Spleen (tissue), 11 donors: Measurements from ENCODE around the gene SLC25A1. TPM values are rescaled to one million over a fixed set of nuclear protein-coding genes. Genes with fewer than 3 reads are reported as not detected.
"Not testable (repeated sequence)": the region's sequence is repeated elsewhere in the genome, so short reads cannot be mapped to it uniquely, and the experiment has no call there.

Experiments
- DNase-seq: peaks from one replicate; pipeline ENCODE4 v3.0.0-alpha.2; 2020
- H3K27ac ChIP-seq, 8 donors: fragments of 200-600 bp; sonication (generic) in 7 of 8; 1 replicate in 4 of 8; 2 replicates in 4 of 8; pipeline versions ENCODE4 v1.5.0 to v1.8.0; 2016 to 2021; ENCODE audit warnings: inconsistent platforms in 4 of 8, mild to moderate bottlenecking in 4 of 8, moderate library complexity in 1 of 8
- H3K27me3 ChIP-seq, 7 donors: fragments of 200-600 bp; sonication (generic) in 6 of 7; replicated peaks in 1 of 7; 1 replicate in 4 of 7; 2 replicates in 3 of 7; pipeline versions ENCODE4 v1.5.0 to v1.8.0; 2016 to 2021; ENCODE audit warnings: inconsistent platforms in 3 of 7, mild to moderate bottlenecking in 1 of 7
- H3K36me3 ChIP-seq, 6 donors: fragments of 200-600 bp; sonication (generic) in 5 of 6; 1 replicate in 4 of 6; 2 replicates in 2 of 6; pipeline versions ENCODE4 v1.5.0 to v1.8.0; 2016 to 2021; ENCODE audit warnings: inconsistent platforms in 2 of 6
- H3K4me1 ChIP-seq, 6 donors: fragments of 200-600 bp; sonication (generic) in 5 of 6; 1 replicate in 3 of 6; 2 replicates in 3 of 6; pipeline versions ENCODE4 v1.5.0 to v1.8.0; 2016 to 2021; ENCODE audit warnings: inconsistent platforms in 3 of 6
- H3K4me3 ChIP-seq, 8 donors: fragments of 200-600 bp; sonication (generic) in 7 of 8; 1 replicate in 4 of 8; 2 replicates in 4 of 8; pipeline versions ENCODE4 v1.5.0 to v1.8.0; 2016 to 2021; ENCODE audit warnings: inconsistent platforms in 4 of 8, mild to moderate bottlenecking in 4 of 8, moderate library complexity in 2 of 8
- H3K9me3 ChIP-seq, 8 donors: fragments of 200-600 bp; sonication (generic) in 7 of 8; 1 replicate in 4 of 8; 2 replicates in 4 of 8; pipeline versions ENCODE4 v1.5.0 to v1.8.0; 2016 to 2021; ENCODE audit warnings: inconsistent platforms in 4 of 8
- CTCF ChIP-seq, 11 experiments: fragments of 200-600 bp in 7 of 11; fragments of 450-650 bp in 4 of 11; sonication (generic) in 4 of 11; IDR thresholded peaks in 8 of 11; conservative IDR thresholded peaks in 3 of 11; 1 replicate in 7 of 11; 2 replicates in 4 of 11; pipeline versions ENCODE4 v1.4.0 to v1.8.0; 2016 to 2021; ENCODE audit warnings: antibody characterized with exemption in 11 of 11, inconsistent platforms in 4 of 11, mild to moderate bottlenecking in 1 of 11
- POLR2A ChIP-seq, 3 donors: fragments of 450-650 bp; IDR thresholded peaks; one replicate each; pipeline ENCODE4 v1.5.1; 2017; ENCODE audit warnings: antibody characterized with exemption in 3 of 3, mild to moderate bottlenecking in 1 of 3
- POLR2AphosphoS5 ChIP-seq, 3 donors: sonication (generic); formaldehyde crosslinking; IDR thresholded peaks; one replicate each; pipeline ENCODE4 v1.5.1; 2017; ENCODE audit warnings: antibody characterized with exemption in 3 of 3
- WGBS, 5 donors: extraction: QIAGEN DNeasy Blood & Tissue Kit in 3 of 5; methylation state at CpG; one replicate each; pipeline versions ENCODE4 v1.1.5 to v1.1.7; 2013 to 2018; 5-methylcytosine and 5-hydroxymethylcytosine counted together
- intact Hi-C: fragments of 100-400 bp; cut with DNase I; formaldehyde crosslinking; loops from one replicate; pipeline ENCODE4 v1.15.0; 2023; ENCODE audit warnings: low total_unique reads
- polyA plus RNA-seq, 3 donors: library from polyadenylated mRNA; stranded (reverse); fragments of 200-250 nt; gene quantifications; one replicate each; pipeline ENCODE4 v1.2.1, GENCODE V29; 2013
- total RNA-seq, 7 donors: library from RNA; depleted of rRNA in 3 of 7; stranded (reverse); fragments of >200 nt in 3 of 7; fragmentation: NEBNext Ultra II Directional in 4 of 7; extraction: Animal tissue kit (Norgen Biotek cat#: 25700) in 4 of 7; gene quantifications; one replicate each; pipeline versions ENCODE4 v1.1.0 to v1.2.1, GENCODE V29; 2016 to 2021
- donor health status: healthy with polysubstance abuse.
- donor health status: DM: no; HTN: no; CAD: no; lungs with moderate emphysema.
- donor health status: DM: no; HTN: no; CAD: no.
- donor health status: Bipolar disorder and iron deficiency.
- donor health status: healthy.
- donor health status: DM: no; HTN: no; CAD: no.
- donor health status: DM: yes; HTN: yes; CAD: no.

The SLC25A1 gene
- total and polyA plus RNA-seq, 10 donors: 23.5 to 59.7 (median 35.9) TPM

- TF ChIP-seq CTCF (IDR thresholded peaks at IDR 0.05 in 8 of 11, conservative IDR thresholded peaks at IDR 0.05 in 3 of 11) (no peak), POLR2A (IDR thresholded peaks at IDR 0.05) (no peak)
- intact Hi-C loops: loop anchor here (10.0 kb wide), 1 partner anchor 62 kb away; no protein-coding TSS in a partner anchor
- Histone ChIP-seq H3K4me3 (no peak overlapping the region), H3K27me3 (peaks cover 0 to 81% (median 28%) of the 10 kb centered on the region in 7 donors), H3K27ac (no peak overlapping the region), H3K36me3 (no peaks in the 10 kb centered on the region), H3K4me1 (peaks cover 5 to 33% (median 29%) of the 10 kb centered on the region in 6 donors), H3K9me3 (peaks cover 0 to 12% (median 5%) of the 10 kb centered on the region in 8 donors)
- DNase-seq: peak; percentile 53
- WGBS, 5 donors: 76 to 86% (median 77%) methylated on average over 11 to 13 of the region's 13 CpGs
These were observed 11.2 kb downstream of the SLC25A1 start for GRCh38 chr22:19167106-19167869.

- 77 to 88% (median 84%) methylated on average over 8 of the region's 8 CpGs for WGBS, 5 donors
- TF ChIP-seq CTCF (IDR thresholded peaks at IDR 0.05 in 8 of 11, conservative IDR thresholded peaks at IDR 0.05 in 3 of 11) (no peak), POLR2A (IDR thresholded peaks at IDR 0.05) (no peak), POLR2AphosphoS5 (IDR thresholded peaks at IDR 0.05) (no peak)
- no peak overlapping the region for H3K4me3 ChIP-seq
- intact Hi-C loops: loop anchor here (10.0 kb wide), 1 partner anchor 62 kb away; no protein-coding TSS in a partner anchor
- peaks cover 0 to 12% (median 5%) of the 10 kb centered on the region in 8 donors for H3K9me3 ChIP-seq
- no peak for DNase-seq
- peaks cover 0 to 25% (median 22%) of the 10 kb centered on the region in 6 donors for H3K4me1 ChIP-seq
- H3K27me3 ChIP-seq: peaks cover 0 to 81% (median 28%) of the 10 kb centered on the region in 7 donors
- no peaks in the 10 kb centered on the region for H3K36me3 ChIP-seq
- no peak overlapping the region for H3K27ac ChIP-seq
These were observed 12.1 kb downstream of the SLC25A1 start for GRCh38 chr22:19166421-19166820.

- 93 to 99% (median 95%) methylated on average over 6 of the region's 6 CpGs for WGBS, 5 donors
- Histone ChIP-seq H3K9me3 (peaks cover 0 to 12% (median 5%) of the 10 kb centered on the region in 8 donors), H3K36me3 (no peaks in the 10 kb centered on the region), H3K27me3 (peaks cover 0 to 65% (median 24%) of the 10 kb centered on the region in 7 donors), H3K4me1 (peaks cover 0 to 7% (median 4%) of the 10 kb centered on the region in 6 donors), H3K4me3 (no peak overlapping the region), H3K27ac (no peak overlapping the region)
- intact Hi-C loops: loop anchor here (10.0 kb wide), 1 partner anchor 60 kb away; no protein-coding TSS in a partner anchor
- no peak for TF ChIP-seq POLR2A (IDR thresholded peaks at IDR 0.05)
- no peak for TF ChIP-seq CTCF (IDR thresholded peaks at IDR 0.05 in 8 of 11, conservative IDR thresholded peaks at IDR 0.05 in 3 of 11)
- TF ChIP-seq POLR2AphosphoS5 (IDR thresholded peaks at IDR 0.05): no peak
- no peak for DNase-seq
These were observed 14.1 kb downstream of the SLC25A1 start for GRCh38 chr22:19164425-19164824.

GRCh38 chr22:19158649-19159048 lies 19.9 kb downstream of the SLC25A1 start:
- H3K36me3 ChIP-seq, H3K4me1 ChIP-seq, intact Hi-C loops, H3K4me3 ChIP-seq, H3K9me3 ChIP-seq, DNase-seq, H3K27ac ChIP-seq: not testable (repeated sequence)
- 78 to 90% (median 81%) methylated on average over 11 of the region's 11 CpGs for WGBS, 5 donors
- peaks cover 0 to 37% (median 0%) of the 10 kb centered on the region in 7 donors for H3K27me3 ChIP-seq

GRCh38 chr22:19156109-19156508 lies 22.4 kb downstream of the SLC25A1 start:
- H3K9me3 ChIP-seq: peaks cover 0 to 14% (median 0%) of the 10 kb centered on the region in 8 donors
- H3K4me3 ChIP-seq, H3K27ac ChIP-seq, intact Hi-C loops, H3K4me1 ChIP-seq, DNase-seq, H3K36me3 ChIP-seq: not testable (repeated sequence)
- H3K27me3 ChIP-seq: peaks cover 2 to 55% (median 18%) of the 10 kb centered on the region in 7 donors
- WGBS, 5 donors: 87 to 90% (median 87%) methylated on average over 9 of the region's 9 CpGs
